NCI-H1436 (cell line): ENCODE measurements around the gene MTUS2.

Experiments used
- DNase-seq: peaks from one replicate; lab custom pipeline; 2025; lab: John Stamatoyannopoulos, UW

The MTUS2 gene

DNA sequence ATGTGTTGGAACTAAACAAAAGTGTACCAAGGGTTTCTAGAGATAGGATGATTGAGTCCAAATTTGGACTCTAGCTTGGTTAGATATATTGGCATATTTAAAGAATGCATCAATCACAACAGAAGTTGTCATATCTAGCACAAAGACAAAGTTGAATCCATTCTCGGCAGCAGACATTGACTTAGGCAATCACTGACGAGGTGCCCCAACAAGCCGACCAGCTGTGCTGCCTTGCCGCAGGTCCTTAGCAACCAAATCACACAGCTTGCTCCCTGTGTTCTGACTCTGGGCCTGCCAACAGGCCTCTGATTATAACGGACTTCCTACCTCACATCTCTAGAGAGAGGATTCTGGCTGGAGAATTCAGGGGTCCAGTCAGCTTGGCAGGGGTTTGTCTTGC is 208.7 kb downstream of the MTUS2 start:
- DNase-seq, result no peak

DNA sequence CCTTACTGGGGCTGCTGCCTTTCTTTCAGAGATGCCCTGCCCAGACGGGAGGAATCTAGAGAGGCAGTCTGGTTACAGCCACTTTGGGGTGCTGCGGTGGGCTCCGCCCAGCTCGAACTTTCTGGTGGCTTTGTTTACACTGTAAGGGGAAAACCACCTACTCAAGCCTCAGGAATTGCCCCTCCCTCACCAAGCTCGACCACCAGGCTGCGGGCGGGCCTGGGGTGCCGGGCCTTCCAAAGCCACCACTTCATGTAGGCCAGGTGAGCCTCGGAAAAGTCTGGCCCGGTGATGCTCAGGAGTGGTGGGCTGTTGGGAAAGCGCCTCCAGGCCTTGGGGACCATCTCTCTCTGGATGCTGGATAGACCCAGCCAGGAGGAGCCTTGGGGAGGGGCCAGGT is 218.6 kb downstream of the MTUS2 start:
- no peak for DNase-seq

DNA sequence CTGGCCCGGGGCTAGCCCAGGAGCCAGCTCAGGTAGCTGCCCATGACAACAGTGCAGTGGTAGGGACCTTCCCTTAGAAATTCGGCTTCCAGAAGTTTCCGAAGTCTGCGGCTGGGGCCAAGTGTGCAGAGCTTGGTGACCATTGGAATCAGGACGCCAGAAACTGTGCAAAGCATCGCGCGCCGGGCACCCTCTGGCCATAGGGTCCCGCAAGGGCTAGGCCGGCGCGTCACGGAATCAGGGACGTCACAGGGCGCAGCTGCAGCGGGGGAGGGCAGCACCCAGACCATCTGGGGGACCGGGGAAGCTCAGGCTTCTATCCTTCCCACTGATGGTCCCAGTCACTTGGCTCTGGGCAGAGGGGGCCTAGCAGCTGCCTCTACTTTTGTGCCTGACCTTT is 219.1 kb downstream of the MTUS2 start:
- DNase-seq, result no peak

DNA sequence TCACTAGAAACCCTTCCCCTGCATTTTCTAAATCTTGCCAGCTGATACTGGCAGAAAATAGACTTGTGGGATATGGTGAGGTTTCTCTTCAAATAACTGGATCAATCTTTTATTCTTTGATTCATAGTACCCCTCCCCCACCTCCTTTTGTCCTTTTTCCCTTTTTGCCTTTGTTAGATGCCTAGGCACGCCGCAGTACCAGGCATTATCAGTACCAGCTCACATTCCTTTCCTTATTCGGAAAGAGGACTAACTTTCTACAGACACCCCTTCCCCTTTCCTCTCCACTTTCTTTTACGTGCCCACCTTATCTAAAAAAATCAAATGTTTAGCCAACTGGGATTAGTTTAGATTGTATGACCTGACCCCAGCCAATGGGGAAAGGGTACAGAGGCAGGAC is 226.4 kb downstream of the MTUS2 start:
- DNase-seq, result no peak

DNA sequence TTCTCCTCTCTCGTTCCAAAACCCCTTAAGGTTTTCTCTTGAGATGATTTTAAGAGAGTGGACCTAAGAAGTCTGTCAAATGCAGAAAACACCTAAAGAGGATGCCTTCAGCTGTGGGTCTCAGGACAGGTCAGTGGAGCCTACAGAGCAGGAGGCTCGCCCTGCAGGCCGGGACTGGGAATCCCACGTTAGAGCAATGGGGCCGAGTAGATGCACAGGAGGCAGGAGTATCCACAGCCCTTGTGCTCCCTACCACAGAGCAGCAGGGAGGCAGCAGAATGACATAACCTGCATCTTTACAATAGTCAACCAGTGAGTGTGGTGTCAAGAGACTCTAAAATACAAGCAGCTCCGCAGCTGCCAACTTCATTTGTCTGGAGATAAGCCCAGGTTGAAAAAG is 229.4 kb downstream of the MTUS2 start:
- DNase-seq, result no peak

DNA sequence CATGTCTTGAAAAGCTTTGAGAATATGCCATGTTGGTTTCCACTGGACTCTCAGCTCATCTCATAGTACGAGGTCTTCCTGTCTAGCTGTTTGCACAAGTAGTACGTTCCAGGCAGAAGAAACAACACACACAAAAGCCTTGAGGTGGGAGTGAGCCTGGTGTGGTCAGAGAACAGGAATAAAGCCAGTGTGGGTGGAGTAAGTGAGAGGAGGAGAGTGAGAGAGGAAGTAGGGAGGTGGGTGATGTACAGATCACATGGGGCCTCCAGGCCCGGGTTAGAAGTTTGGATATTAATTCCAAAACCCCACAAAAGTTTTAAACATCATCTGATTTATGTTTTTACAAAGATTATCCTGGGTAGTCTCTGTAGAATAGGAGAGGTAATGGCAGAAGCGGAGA is 230.6 kb downstream of the MTUS2 start:
- DNase-seq, result no peak

DNA sequence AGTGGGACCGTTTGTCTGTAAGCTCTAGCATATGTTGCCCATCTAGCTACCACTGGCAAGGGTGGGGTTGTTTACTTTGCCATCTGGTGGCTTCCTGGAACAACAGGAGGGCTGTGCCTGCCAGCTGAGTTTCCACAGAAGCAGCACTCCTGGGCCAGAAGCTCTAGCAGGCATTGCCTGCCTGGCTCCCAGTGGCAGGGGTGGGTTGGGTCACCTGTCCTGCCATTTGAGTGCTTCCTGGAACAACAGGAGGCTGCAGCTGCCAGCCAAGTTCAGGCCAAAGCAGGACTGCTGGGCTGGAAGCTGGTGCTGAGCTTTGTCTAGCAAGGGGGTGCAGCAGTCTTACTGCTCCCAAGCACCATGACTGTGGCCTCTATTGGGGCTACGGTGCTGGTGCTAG is 239.7 kb downstream of the MTUS2 start:
- no peak for DNase-seq

DNA sequence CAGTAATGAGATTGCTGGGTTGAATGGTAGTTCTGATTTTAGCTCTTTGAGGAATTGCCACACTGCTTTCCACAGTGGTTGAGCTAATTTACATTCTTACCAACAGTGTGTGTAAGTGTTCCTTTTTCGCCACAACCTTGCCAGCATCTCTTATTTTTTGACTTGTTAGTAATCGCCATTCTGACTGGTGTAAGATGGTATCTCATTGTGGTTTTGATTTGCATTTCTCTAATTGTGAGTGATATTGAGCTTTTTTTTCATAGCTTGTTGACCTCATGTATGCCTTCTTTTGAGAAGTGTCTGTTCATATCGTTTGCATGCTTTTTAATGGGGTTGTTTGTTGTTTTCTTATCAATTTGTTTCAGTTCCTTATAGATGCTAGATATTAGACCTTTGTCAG is 245.0 kb downstream of the MTUS2 start:
- no peak for DNase-seq

DNA sequence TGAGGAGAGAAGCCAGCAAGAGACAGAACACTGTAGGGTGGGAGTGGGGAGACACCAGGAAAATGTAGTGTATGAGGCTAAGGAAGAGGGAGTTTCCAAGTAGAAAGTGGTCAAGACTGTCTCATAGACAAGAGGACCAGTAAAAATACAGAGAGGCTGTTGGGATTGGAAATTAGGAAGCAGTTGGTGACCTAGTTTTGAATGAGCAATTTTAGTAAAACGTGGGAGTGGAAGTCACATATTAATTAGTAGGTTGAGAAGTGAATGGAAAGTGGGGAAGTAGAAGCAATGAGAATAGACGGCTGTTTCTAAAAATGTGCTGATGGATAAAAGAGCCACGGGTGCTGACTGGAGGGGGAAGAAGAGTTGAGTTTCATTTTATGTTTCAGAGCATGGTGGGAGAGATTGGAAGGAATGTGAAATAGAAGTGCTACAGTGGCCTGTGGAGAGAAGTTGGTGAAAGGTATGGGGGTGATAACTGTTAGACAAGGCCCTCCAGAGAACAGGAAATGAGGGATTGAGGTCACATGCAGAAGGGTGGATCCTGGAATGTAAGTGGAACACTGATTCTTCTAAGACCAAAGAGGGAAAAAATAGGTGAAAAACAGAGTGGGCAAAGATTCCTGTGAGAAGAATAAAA is 247.3 kb downstream of the MTUS2 start:
- no peak for DNase-seq

DNA sequence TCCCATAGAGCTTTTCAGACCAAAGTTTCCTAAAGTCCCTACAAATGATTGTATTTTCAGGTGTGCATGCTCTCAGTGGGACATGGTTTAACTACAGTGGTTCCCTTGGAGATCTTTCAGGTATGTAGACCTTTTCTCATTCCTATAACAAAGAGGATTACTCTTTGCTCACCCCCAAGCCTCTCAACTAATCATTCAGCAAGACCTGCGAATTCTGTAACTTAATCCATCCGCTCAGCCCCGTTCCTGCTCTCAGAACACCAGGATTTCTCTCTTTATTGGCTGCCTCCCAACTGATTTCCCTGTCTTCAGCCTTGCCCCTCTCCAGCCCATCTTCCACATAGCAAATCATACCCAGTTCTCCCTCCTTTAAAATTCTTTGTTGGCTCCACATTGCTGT is 253.6 kb downstream of the MTUS2 start:
- no peak for DNase-seq

DNA sequence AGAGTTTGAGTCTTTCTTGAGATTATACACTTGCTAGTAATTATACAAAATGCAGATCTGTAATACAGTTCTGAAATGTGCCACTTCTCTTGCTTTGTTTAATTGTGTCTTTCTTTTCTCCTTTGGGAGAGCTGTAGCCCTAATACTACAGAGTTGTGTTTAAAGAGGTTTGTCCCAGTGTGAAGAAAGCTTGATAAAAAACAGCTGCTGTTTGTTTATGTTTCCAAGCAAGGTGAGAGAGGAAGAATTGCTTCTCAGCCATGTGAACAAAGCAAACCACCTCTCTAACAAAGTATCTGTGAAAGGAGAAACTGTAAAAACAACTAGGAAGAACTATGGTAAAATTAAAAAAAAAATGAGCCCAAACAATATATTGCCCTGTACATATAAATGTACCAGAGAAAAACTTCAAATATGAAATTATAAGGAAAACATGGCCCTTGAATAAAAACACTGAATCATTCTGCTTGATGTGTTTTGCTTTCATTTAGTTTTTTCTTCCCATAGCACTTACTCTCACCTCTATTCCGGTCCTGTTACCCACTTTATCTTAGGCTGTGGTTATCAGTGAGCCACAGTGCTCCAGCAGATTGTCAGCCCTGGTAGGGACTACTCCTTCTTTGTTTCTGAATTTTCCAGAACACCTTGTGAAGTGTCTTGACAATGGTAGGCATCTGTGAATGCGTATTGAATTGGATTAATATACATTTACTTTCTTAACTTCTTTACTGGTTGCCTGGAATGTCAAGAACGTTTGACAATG is 257.1 kb downstream of the MTUS2 start:
- DNase-seq, result no peak

DNA sequence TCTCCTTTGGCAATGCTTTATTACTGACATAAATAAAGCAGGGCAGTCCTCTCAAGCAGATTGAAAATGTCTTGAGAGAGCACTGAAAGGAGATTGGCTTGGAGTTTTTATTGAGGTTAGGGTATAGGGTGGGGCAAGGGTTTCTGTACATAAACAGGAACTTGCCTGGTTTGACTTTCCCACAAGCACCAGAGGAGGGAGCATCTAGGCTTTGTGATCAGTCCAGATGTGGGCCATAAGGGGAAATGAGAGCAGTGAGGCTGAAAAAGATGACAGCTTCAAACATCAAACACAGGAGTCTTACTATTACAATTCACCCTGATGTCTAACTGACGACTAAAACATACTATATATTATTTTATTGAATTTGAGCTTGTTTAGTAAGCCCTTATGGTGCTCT is 260.9 kb downstream of the MTUS2 start:
- no peak for DNase-seq

DNA sequence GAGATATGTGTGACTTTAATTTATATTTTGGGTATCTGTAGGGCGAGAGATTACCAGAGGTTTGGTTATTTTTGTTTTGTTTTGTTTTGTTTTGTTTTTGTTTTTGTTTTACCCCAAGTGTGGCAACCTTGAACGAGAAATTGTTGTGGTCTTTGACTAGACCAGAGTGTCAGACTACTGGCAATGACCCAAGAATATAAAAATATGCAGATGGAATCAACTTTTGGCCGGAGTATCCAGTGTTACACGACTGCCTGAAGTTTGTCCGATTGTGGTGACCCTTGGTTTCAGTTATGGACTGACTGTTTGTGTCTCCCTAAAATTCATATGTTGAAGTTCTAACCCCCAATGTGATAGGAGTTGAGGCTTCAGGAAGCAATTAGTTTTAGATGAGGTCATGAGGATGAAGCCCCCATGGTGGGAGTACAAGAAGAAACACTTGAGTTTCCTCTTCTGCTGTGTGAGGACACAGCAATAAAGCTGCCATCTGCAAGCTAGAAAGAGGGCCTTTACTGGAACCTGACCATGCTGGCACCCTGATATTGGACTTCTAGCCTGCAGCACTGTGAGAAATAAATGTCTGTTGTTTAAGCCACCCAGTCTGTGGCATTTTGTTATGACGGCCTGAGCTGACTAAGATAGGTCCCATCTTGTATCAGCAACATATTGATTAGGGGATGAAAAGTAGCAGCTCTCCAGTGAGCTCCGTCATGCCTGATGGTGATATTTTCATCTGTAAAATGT is 261.7 kb downstream of the MTUS2 start:
- no peak for DNase-seq

DNA sequence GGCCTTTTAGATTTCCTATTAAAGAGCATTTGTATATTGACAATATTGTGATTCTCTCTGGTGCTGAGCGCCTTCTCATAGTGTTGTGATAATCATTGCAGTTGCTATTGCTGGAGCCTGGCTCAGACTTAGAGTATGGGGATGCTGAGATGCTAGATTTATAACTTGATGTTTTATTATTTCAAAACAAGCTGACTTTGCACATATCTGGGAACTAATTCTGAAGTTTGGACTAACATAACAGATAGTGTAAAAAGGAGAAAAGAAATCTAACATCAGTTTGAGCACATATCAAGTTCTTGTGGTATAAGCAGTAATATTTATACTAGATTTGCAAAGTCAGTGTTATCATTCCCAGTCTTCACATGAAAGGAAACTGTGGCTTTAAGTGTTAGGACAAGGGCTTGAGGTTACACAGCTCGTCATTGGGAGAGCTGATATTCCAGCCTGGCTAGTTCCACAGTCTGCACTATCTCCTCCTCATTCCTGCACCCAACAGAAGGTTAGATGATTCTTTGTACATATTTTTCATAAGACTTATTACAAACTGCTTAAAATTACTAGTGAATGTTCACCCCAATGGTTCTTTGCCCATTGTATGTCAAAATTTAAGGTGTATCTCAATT is 279.8 kb downstream of the MTUS2 start:
- no peak for DNase-seq

DNA sequence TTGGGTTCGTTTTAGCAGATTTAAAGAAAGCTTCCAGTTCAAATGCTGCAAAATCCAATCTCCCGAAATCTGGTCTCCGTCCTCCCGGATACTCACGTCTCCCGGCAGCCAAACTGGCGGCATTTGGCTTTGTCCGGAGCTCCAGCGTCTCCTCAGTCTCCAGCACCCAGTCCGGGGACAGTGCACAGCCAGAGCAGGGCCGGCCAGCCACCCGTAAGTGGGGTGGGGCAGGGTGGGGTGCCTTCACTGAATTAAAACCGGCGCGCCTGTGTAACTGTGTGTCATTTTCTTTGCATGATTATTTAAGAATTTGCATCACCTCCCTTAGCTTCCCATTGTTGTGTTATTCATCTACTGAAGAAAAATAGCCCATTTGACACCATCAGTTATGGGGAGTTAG is 280.6 kb downstream of the MTUS2 start:
- no peak for DNase-seq

DNA sequence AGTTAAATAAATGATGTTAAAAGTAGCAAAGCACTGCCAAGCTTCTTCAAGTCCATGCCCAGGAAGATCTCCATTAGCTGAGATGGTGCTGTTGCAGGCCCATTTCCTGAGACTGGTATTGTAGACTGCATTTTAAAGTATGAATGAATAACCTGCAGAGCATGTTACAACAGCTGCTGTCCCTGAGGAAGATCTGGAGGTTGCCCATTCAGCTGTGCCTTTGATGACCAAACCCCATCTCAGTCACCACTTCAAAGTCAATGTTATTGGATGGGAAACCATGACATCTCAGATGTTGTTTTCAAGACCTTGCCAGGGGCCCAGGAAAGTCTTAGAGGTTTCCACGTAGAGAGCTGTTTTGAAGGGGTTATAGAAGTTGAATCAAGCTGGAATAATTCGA is 281.3 kb downstream of the MTUS2 start:
- no peak for DNase-seq

DNA sequence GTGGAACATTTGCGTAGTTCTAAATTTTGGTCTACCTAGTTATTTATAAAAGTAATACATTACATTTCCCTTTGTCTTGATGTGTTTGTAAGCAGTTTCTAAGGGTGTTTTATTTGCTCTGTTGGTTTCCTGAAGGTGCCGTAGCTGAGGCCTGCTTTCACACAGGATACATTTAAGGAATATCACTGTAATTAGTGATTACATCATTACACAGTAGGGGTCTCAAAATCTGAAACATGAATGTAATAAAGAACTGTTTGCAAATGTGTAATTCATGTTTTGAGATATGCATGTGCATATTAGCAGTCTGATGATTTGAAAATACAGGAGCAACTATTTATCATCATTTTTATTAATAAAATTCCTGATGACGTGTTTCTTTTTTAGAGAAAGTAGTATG is 281.8 kb downstream of the MTUS2 start:
- DNase-seq, result no peak

DNA sequence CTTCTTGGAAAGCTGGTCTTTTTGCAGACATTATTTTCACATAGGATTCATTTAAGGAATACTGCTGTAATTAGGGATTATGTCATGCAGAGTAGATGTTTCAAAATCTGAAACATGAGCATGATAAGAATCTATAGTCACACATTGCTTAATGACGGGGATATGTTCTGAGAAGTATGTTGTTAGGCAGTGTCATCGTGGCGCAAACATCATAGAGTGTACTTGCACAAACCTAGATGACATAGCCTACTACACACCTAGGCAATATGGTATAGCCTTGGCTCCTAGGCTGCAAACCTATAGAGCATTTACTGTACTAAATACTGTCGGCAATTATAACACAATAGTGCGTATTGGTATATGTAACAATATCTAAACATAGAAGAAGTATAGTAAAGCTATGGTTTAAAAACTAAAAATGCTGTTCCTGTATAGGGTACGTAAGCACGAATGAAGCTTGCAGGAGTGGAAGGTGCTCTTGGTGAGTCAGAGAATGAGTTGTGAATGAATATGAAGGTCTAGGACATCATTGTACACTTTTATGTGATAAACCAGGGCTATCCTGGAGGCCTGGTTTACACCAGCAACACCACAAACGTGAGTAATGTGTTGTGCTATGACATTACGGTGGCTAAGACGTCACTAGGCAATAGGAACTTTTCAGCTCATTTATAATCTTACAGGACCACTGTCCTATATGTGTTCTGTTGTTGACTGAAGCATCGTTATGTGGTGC is 283.1 kb downstream of the MTUS2 start:
- DNase-seq, result no peak

DNA sequence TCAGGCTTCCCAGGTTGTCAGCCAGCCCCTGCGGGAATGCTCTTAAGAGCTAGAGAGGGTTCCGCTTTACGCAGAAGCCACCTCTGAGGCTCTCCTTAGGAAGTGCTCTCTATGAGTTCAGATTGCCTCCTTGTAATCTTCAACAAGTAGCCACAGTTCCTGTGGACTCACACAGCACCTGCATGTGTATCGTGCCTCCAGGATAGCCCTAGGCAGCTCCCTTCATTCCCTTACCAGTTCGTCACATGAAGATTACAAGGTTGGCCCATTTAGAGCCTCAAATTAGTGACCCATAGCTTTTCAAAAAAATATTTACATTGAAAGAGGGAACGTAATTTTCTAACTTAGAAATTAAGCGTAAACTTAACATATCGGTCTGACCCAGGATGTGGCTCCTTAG is 284.3 kb downstream of the MTUS2 start:
- no peak for DNase-seq

DNA sequence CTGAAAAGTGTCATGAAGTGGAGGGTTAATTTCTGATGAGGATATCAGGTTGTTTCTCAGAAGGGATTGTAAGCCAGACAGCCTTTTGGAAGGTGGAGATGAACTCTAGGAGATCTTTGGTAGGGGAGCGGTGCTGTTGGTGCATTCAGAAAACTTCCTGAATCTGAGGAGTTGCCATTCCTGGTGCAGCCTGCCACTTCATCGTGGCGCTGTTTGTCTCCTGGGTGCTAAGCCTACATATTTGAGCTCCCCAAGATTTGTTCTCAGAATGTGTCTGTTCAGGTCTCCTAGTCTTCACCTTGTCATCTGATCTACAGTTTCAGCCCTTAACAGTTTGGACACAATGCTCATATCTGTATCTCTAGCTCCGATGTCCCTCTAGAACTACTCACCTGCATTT is 285.6 kb downstream of the MTUS2 start:
- DNase-seq, result no peak

DNA sequence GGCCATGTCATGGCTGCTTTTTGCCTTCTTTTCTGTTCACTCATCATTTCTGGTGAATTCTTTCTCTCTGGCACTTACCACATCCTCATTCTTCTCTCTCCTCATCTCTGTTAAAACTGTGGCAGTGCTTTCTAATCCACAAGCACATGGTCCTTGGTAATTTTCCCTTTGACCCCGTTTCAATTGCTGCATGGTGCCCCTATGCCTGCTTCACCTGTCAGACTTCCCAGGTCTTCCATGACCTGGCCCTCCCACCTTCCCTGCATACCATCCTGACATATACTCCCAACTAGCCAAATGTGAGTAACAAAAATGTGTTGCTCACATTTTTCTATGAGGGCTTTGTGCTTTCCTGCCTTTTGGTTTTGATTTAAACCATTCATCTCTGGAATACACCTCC is 286.5 kb downstream of the MTUS2 start:
- no peak for DNase-seq
